ENCODE results near the gene SPRYD7. TPM values are rescaled to one million over a fixed set of nuclear protein-coding genes. Genes with fewer than 3 reads are reported as not detected.

Gene SPRYD7
- total and polyA plus RNA-seq, 2 of the 8 experiments (the other 6 are each of a cell fraction or from before 2014, with no cell fraction given): 1.1 to 3.1 TPM

DNA sequence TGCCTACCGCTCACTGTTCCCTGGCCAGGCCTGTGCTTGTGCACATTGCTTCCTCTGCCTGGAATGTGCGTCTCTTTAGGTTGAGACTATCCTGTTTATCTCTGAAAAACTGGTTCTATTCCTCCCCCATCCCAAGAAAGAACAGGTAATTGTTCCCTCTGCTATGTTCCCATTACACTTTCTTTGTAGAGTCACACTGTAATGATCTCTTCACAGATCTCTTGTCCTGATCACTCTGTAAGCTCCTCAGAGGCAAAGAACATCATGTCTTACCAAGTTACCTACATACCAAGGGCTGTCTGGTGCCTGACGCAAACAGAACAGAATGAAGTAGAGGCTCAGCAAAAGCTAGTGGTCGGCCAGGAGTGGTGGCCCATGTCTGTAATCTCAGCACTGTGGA lies 40.3 kb downstream of the SPRYD7 start (continued):
- TF ChIP-seq, protein P1, sequence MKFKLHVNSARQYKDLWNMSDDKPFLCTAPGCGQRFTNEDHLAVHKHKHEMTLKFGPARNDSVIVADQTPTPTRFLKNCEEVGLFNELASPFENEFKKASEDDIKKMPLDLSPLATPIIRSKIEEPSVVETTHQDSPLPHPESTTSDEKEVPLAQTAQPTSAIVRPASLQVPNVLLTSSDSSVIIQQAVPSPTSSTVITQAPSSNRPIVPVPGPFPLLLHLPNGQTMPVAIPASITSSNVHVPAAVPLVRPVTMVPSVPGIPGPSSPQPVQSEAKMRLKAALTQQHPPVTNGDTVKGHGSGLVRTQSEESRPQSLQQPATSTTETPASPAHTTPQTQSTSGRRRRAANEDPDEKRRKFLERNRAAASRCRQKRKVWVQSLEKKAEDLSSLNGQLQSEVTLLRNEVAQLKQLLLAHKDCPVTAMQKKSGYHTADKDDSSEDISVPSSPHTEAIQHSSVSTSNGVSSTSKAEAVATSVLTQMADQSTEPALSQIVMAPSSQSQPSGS (IDR thresholded peaks at IDR 0.05; ENCODE audit: low read length): no peak
- TF ChIP-seq HDAC6 (IDR thresholded peaks at IDR 0.05; ENCODE audit: low read depth, low read length) (no peak), CEBPB (IDR thresholded peaks at IDR 0.05; ENCODE audit: low read depth, low read length) (no peak), SP4 (IDR thresholded peaks at IDR 0.05; ENCODE audit: low read length) (no peak), JUN (IDR thresholded peaks at IDR 0.05; ENCODE audit: low read depth, low read length) (no peak), CBX8 (IDR thresholded peaks at IDR 0.05; ENCODE audit: borderline replicate concordance, low read depth, low read length) (no peak), POLR2A (IDR thresholded peaks at IDR 0.05; ENCODE audit: control extremely low read depth in 1 of 2, low read depth in 2 of 2, low read length in 2 of 2) (no peak), YY1 (IDR thresholded peaks at IDR 0.05; ENCODE audit: low read depth, low read length) (no peak)
- TF ChIP-seq, protein P2, sequence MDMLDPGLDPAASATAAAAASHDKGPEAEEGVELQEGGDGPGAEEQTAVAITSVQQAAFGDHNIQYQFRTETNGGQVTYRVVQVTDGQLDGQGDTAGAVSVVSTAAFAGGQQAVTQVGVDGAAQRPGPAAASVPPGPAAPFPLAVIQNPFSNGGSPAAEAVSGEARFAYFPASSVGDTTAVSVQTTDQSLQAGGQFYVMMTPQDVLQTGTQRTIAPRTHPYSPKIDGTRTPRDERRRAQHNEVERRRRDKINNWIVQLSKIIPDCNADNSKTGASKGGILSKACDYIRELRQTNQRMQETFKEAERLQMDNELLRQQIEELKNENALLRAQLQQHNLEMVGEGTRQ (IDR thresholded peaks at IDR 0.05; ENCODE audit: low read length): no peak

Measured in H1 (cell line).